GM12878 (cell line): Measurements from ENCODE around the gene NTRK3. TPM values are rescaled to one million over a fixed set of nuclear protein-coding genes. Genes with fewer than 3 reads are reported as not detected.

Experiments used
- ATAC-seq: fragments of 200-7000 bp; cut with Tn5 transposase; 3 replicates; pipeline ENCODE4 v1.9.1; 2020; ENCODE audit warnings: mild to moderate bottlenecking, moderate library complexity
- BruUV-seq: library from RNA; stranded (reverse); fragments of 400-500 nt; replicated peaks from 2 replicates; lab custom pipeline; 2021; lab: Mats Ljungman, UMichigan
- CTCF ChIA-PET: fragments of 300-600 bp; sonication (Branson Sonifier 250); formaldehyde crosslinking; extraction: SDS; loops from one replicate; lab custom pipeline; 2021; ENCODE audit warnings: inconsistent platforms; lab: Yijun Ruan, JAX
- POLR2A ChIA-PET: fragments of 350-600 bp; formaldehyde crosslinking; extraction: SDS; loops from one replicate; lab custom pipeline; 2021; ENCODE audit warnings: inconsistent platforms; lab: Charles Lee
- RAD21 ChIA-PET: fragments of 300-600 bp; sonication (Branson Sonifier 250); formaldehyde crosslinking; loops from one replicate; lab custom pipeline; 2023; ENCODE audit warnings: antibody characterized with exemption; ENCODE audit not compliant: unreplicated experiment; lab: Charles Lee
- SMC1A ChIA-PET: fragments of 300-600 bp; sonication (Branson Sonifier 250); formaldehyde crosslinking; loops from one replicate; lab custom pipeline; 2023; ENCODE audit not compliant: unreplicated experiment, uncharacterized antibody; lab: Charles Lee
- DNase-seq: peaks from one replicate; pipeline ENCODE4 v3.0.0-alpha.2; 2011; ENCODE audit warnings: low read depth, low spot score
- FAIRE-seq: peaks from 3 replicates; lab custom pipeline; 2011; peaks lifted over from hg19 to GRCh38; lab: Jason Lieb, UNC
- H2AFZ ChIP-seq: 2 replicates; pipeline ENCODE4 v1.6.0; 2011; ENCODE audit warnings: low read depth, low read length, control low read depth; ENCODE audit not compliant: control insufficient read depth
- H3K27ac ChIP-seq: 2 replicates; pipeline ENCODE4 v1.5.1; 2011; ENCODE audit warnings: control low read depth; ENCODE audit not compliant: control insufficient read depth, insufficient read depth
- H3K27me3 ChIP-seq, 2 experiments: replicated peaks in 1 of 2; 2 replicates each; pipeline versions ENCODE4 v1.6.0 to v1.6.1; 2011; ENCODE audit warnings: low read length in 1 of 2; ENCODE audit not compliant: control insufficient read depth in 2 of 2, insufficient read depth in 2 of 2
- H3K36me3 ChIP-seq, 2 experiments: 2 replicates each; pipeline ENCODE4 v1.5.1; 2011; ENCODE audit warnings: low read length in 1 of 2; ENCODE audit not compliant: control insufficient read depth in 2 of 2, insufficient read depth in 2 of 2
- H3K4me1 ChIP-seq: 2 replicates; pipeline ENCODE4 v1.6.1; 2011; ENCODE audit warnings: mild to moderate bottlenecking, low read length, moderate library complexity, mixed read lengths; ENCODE audit not compliant: control insufficient read depth, insufficient read depth
- H3K4me2 ChIP-seq: 2 replicates; pipeline ENCODE4 v1.6.0; 2011; ENCODE audit warnings: control low read depth; ENCODE audit not compliant: control insufficient read depth, insufficient read depth
- H3K4me3 ChIP-seq: fragments of 200-600 bp; sonication (generic); 2 replicates; pipeline ENCODE4 v1.5.1; 2016
- H3K79me2 ChIP-seq: 2 replicates; pipeline ENCODE4 v1.6.0; 2011; ENCODE audit warnings: low read length; ENCODE audit not compliant: control insufficient read depth, insufficient read depth
- H3K9ac ChIP-seq: 2 replicates; pipeline ENCODE4 v1.8.0; 2011; ENCODE audit warnings: low read length, control low read depth, mixed read lengths; ENCODE audit not compliant: control insufficient read depth, insufficient read depth
- H3K9me3 ChIP-seq: replicated peaks from 3 replicates; pipeline ENCODE4 v1.5.1; 2011; ENCODE audit warnings: mild to moderate bottlenecking, low read length; ENCODE audit not compliant: control insufficient read depth, insufficient read depth
- H4K20me1 ChIP-seq: 2 replicates; pipeline ENCODE4 v1.6.0; 2011; ENCODE audit not compliant: control insufficient read depth, insufficient read depth
- CBX5 ChIP-seq: sonication (generic); IDR thresholded peaks from 2 replicates; pipeline ENCODE4 v1.6.1; 2016; ENCODE audit warnings: low read depth, moderate library complexity, mild to moderate bottlenecking, inconsistent platforms
- EED ChIP-seq: sonication (generic); IDR thresholded peaks from 2 replicates; pipeline ENCODE4 v1.6.1; 2016; ENCODE audit warnings: antibody characterized with exemption, low read depth
- IRF4 ChIP-seq: IDR thresholded peaks from 2 replicates; pipeline ENCODE4 v1.6.1; 2011; ENCODE audit warnings: low read depth, low read length
- KLF5 ChIP-seq: fragments of 450-650 bp; IDR thresholded peaks from 2 replicates; pipeline ENCODE4 v1.6.1; 2014; ENCODE audit warnings: mild to moderate bottlenecking; ENCODE audit not compliant: partially characterized antibody
- MEF2A ChIP-seq: IDR thresholded peaks from 2 replicates; pipeline ENCODE4 v1.6.1; 2011; ENCODE audit warnings: low read depth, mild to moderate bottlenecking, low read length, moderate library complexity; ENCODE audit not compliant: insufficient read depth
- MTA2 ChIP-seq: fragments of 450-650 bp; IDR thresholded peaks from 2 replicates; pipeline ENCODE4 v1.6.1; 2016; ENCODE audit warnings: low read depth, mild to moderate bottlenecking, moderate library complexity
- NRF1 ChIP-seq: conservative IDR thresholded peaks from 2 replicates; pipeline ENCODE4 v1.6.1; 2011; ENCODE audit warnings: mild to moderate bottlenecking, low read depth, low read length, improper control_type of control experiment
- PAX5 ChIP-seq: IDR thresholded peaks from 2 replicates; pipeline ENCODE4 v1.6.1; 2011; ENCODE audit warnings: low read depth, low read length, borderline replicate concordance
- POLR2A ChIP-seq: IDR thresholded peaks from 2 replicates; pipeline ENCODE4 v1.6.1; 2011; ENCODE audit warnings: low read depth, mild to moderate bottlenecking, low read length
- POLR2AphosphoS5 ChIP-seq: IDR thresholded peaks from 2 replicates; pipeline ENCODE4 v1.6.1; 2011; ENCODE audit warnings: mild to moderate bottlenecking, low read length, inconsistent platforms
- RBBP5 ChIP-seq: fragments of 200-600 bp; sonication (generic); conservative IDR thresholded peaks from 2 replicates; pipeline ENCODE4 v1.6.1; 2016
- SP1 ChIP-seq: IDR thresholded peaks from one replicate; pipeline ENCODE4 v1.6.1; 2011; ENCODE audit warnings: low read depth, low read length
- SREBF2 ChIP-seq: IDR thresholded peaks from 2 replicates; pipeline ENCODE4 v1.6.1; 2012; ENCODE audit warnings: mild to moderate bottlenecking, low read length
- WGBS: methylation state at CpG from one replicate; pipeline ENCODE4 v1.1.6; 2016; ENCODE audit warnings: low lambda C conversion rate; ENCODE audit not compliant: insufficient replicate concordance, insufficient coverage; ENCODE audit errors: missing lambda C conversion rate; 5-methylcytosine and 5-hydroxymethylcytosine counted together
- in situ Hi-C: fragments of 300-500 bp; cut with MboI; formaldehyde crosslinking; loops from 9 replicates; pipeline ENCODE4 v1.14.3; 2018; ENCODE audit warnings: mixed read lengths
- intact Hi-C: fragments of 100-400 bp; cut with micrococcal nuclease; formaldehyde crosslinking; loops from one replicate; pipeline ENCODE4 v1.14.2; 2022; ENCODE audit not compliant: unreplicated experiment
- polyA plus RNA-seq, 11 experiments: library from polyadenylated mRNA; depleted of rRNA in 4 of 11; unstranded in 6 of 11; stranded (reverse) in 5 of 11; fragments of >200 nt; fragmentation: Nextera tagmentation in 4 of 11; fragmentation: Illumina TruSeq in 1 of 11; extraction: Ambion mirVana in 4 of 11; extraction: Trizol in 1 of 11; gene quantifications; 1 replicate in 1 of 11; 2 replicates in 10 of 11; pipeline versions ENCODE4 v1.2.1 to v1.2.3, GENCODE V29; 2011 to 2016; ENCODE audit warnings: inconsistent platforms in 2 of 11, missing spikeins in 2 of 11, low read depth in 1 of 11
- total RNA-seq, 4 experiments: library from RNA; depleted of rRNA in 3 of 4; stranded (reverse); fragments of >200 nt in 3 of 4; fragmentation: Illumina TruSeq in 1 of 4; extraction: Trizol in 1 of 4; gene quantifications; 2 replicates each; pipeline versions ENCODE4 v1.2.1 to v1.2.3, GENCODE V29; 2013 to 2021
- TF ChIP-seq, protein P1 (sequence below): fragments of 450-650 bp; IDR thresholded peaks from 2 replicates; pipeline ENCODE4 v1.6.1; 2014; ENCODE audit warnings: mild to moderate bottlenecking
- TF ChIP-seq, protein P2 (sequence below): fragments of 450-650 bp; IDR thresholded peaks from 2 replicates; pipeline ENCODE4 v1.6.1; 2017; ENCODE audit warnings: borderline replicate concordance
- TF ChIP-seq, protein P3 (sequence below): fragments of 450-650 bp; IDR thresholded peaks from 2 replicates; pipeline ENCODE4 v1.6.1; 2016; ENCODE audit warnings: mild to moderate bottlenecking, moderate library complexity, borderline replicate concordance
- TF ChIP-seq, protein P4 (sequence below): IDR thresholded peaks from 2 replicates; pipeline ENCODE4 v1.6.1; 2011; ENCODE audit warnings: low read depth, low read length, improper control_type of control experiment, borderline replicate concordance

NTRK3 gene
- total and polyA plus RNA-seq, 10 of the 15 experiments (the other 5 are each of a cell fraction or from before 2014, with no cell fraction given), result not detected

- DNase-seq (no peak), ATAC-seq (no peak)
- Histone ChIP-seq H3K79me2 (no peaks in the 10 kb centered on the region), H3K27ac (no peak overlapping the region), H3K4me2 (no peak overlapping the region), H3K9me3 (no peaks in the 10 kb centered on the region), H3K4me3 (no peak overlapping the region), H3K27me3 (peaks cover 0 to 2% of the 10 kb centered on the region in 2 experiments; a peak in 1 of 4 replicates), H3K36me3 (no peaks in the 10 kb centered on the region), H4K20me1 (no peaks in the 10 kb centered on the region)
- RAD21 ChIA-PET, result no interaction called here
- 12% methylated on average over 11 of the region's 11 CpGs for WGBS
- SMC1A ChIA-PET, result no interaction called here
- in situ Hi-C loops (no loop called here), intact Hi-C loops (loop anchor here (10.0 kb wide), 1 partner anchor 88 kb away; no protein-coding TSS in a partner anchor)
- TF ChIP-seq CBX5 (no peak), POLR2A (no peak), MEF2A (no peak), MTA2 (no peak), IRF4 (no peak), NRF1 (no peak), PAX5 (no peak), RBBP5 (no peak), SREBF2 (no peak), KLF5 (no peak), POLR2AphosphoS5 (no peak), SP1 (no peak), EED (no peak)
- TF ChIP-seq, protein P1, sequence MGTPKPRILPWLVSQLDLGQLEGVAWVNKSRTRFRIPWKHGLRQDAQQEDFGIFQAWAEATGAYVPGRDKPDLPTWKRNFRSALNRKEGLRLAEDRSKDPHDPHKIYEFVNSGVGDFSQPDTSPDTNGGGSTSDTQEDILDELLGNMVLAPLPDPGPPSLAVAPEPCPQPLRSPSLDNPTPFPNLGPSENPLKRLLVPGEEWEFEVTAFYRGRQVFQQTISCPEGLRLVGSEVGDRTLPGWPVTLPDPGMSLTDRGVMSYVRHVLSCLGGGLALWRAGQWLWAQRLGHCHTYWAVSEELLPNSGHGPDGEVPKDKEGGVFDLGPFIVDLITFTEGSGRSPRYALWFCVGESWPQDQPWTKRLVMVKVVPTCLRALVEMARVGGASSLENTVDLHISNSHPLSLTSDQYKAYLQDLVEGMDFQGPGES, result no peak
- TF ChIP-seq, protein P2, sequence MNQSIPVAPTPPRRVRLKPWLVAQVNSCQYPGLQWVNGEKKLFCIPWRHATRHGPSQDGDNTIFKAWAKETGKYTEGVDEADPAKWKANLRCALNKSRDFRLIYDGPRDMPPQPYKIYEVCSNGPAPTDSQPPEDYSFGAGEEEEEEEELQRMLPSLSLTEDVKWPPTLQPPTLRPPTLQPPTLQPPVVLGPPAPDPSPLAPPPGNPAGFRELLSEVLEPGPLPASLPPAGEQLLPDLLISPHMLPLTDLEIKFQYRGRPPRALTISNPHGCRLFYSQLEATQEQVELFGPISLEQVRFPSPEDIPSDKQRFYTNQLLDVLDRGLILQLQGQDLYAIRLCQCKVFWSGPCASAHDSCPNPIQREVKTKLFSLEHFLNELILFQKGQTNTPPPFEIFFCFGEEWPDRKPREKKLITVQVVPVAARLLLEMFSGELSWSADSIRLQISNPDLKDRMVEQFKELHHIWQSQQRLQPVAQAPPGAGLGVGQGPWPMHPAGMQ, result no peak
- TF ChIP-seq, protein P3, sequence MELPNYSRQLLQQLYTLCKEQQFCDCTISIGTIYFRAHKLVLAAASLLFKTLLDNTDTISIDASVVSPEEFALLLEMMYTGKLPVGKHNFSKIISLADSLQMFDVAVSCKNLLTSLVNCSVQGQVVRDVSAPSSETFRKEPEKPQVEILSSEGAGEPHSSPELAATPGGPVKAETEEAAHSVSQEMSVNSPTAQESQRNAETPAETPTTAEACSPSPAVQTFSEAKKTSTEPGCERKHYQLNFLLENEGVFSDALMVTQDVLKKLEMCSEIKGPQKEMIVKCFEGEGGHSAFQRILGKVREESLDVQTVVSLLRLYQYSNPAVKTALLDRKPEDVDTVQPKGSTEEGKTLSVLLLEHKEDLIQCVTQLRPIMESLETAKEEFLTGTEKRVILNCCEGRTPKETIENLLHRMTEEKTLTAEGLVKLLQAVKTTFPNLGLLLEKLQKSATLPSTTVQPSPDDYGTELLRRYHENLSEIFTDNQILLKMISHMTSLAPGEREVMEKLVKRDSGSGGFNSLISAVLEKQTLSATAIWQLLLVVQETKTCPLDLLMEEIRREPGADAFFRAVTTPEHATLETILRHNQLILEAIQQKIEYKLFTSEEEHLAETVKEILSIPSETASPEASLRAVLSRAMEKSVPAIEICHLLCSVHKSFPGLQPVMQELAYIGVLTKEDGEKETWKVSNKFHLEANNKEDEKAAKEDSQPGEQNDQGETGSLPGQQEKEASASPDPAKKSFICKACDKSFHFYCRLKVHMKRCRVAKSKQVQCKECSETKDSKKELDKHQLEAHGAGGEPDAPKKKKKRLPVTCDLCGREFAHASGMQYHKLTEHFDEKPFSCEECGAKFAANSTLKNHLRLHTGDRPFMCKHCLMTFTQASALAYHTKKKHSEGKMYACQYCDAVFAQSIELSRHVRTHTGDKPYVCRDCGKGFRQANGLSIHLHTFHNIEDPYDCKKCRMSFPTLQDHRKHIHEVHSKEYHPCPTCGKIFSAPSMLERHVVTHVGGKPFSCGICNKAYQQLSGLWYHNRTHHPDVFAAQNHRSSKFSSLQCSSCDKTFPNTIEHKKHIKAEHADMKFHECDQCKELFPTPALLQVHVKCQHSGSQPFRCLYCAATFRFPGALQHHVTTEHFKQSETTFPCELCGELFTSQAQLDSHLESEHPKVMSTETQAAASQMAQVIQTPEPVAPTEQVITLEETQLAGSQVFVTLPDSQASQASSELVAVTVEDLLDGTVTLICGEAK, result no peak
- TF ChIP-seq, protein P4, sequence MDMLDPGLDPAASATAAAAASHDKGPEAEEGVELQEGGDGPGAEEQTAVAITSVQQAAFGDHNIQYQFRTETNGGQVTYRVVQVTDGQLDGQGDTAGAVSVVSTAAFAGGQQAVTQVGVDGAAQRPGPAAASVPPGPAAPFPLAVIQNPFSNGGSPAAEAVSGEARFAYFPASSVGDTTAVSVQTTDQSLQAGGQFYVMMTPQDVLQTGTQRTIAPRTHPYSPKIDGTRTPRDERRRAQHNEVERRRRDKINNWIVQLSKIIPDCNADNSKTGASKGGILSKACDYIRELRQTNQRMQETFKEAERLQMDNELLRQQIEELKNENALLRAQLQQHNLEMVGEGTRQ, result no peak
- TF ChIP-seq, all 136 proteins: peak for 0
- no peak overlapping the region for H2AFZ ChIP-seq
- CTCF ChIA-PET, result interaction anchor here (1.2 to 1.4 kb wide), 3 partner anchors 22 to 213 kb away, joined by 3 to 6 read pairs (median 3); no protein-coding TSS in a partner anchor
- no peaks in the 10 kb centered on the region for H3K4me1 ChIP-seq
- no peak for FAIRE-seq
- no peak overlapping the region for H3K9ac ChIP-seq
- no TSS peak for BruUV-seq
- POLR2A ChIA-PET, result no interaction called here
Measured at GRCh38 chr15:88242586-88243555, 13.7 kb downstream of the NTRK3 start.
